ENCODE measurements around the gene SLC5A12. TPM values are rescaled to one million over a fixed set of nuclear protein-coding genes. Genes with fewer than 3 reads are reported as not detected.
A peak's percentile ranks its signal among the peaks of the same experiment; 100 is the strongest.

The SLC5A12 gene
- total RNA-seq, 1 experiment from 2014 or later, result not detected

- H3K9me2 ChIP-seq (replicated peaks; ENCODE audit: low read length), result no peaks in the 10 kb centered on the region
- no peak for DNase-seq
- H3K9ac ChIP-seq (ENCODE audit: low read length), result no peak overlapping the region
- H3K4me2 ChIP-seq (ENCODE audit: low read length), result no peak overlapping the region
- CTCF ChIA-PET, result no interaction called here
- no peak for ATAC-seq
- H4K20me1 ChIP-seq (ENCODE audit: low read length), result no peaks in the 10 kb centered on the region
- H3K4me1 ChIP-seq (ENCODE audit: insufficient read depth, low read length), result no peaks in the 10 kb centered on the region
- no peak overlapping the region for H2AFZ ChIP-seq (ENCODE audit: low read length)
- no peaks in the 10 kb centered on the region for H3K79me2 ChIP-seq (ENCODE audit: low read length)
- intact Hi-C loops (cut with micrococcal nuclease), result no loop called here
- TF ChIP-seq EZH2 (IDR thresholded peaks at IDR 0.05; ENCODE audit: low read length, unreplicated experiment), result no peak
- no peak for TF ChIP-seq EZH2phosphoT487 (IDR thresholded peaks at IDR 0.05; ENCODE audit: borderline replicate concordance, low read length)
- TF ChIP-seq CTCF (conservative IDR thresholded peaks at IDR 0.05; ENCODE audit: low read depth, low read length), result no peak
- no TSS peak for BruUV-seq (replicated peaks)
- POLR2A ChIA-PET (ENCODE audit: unreplicated experiment), result no interaction called here
- H3K27ac ChIP-seq (ENCODE audit: low read length), result no peak overlapping the region
- H3K4me3 ChIP-seq (ENCODE audit: low read length), result no peak overlapping the region
- no peaks in the 10 kb centered on the region for H3F3A ChIP-seq (ENCODE audit: low read length, unreplicated experiment)
- no peaks in the 10 kb centered on the region for H3K9me3 ChIP-seq (ENCODE audit: low read length)
- no peaks in the 10 kb centered on the region for H3K27me3 ChIP-seq (ENCODE audit: low read length)
- H3K36me3 ChIP-seq (ENCODE audit: low read depth, low read length), result no peaks in the 10 kb centered on the region
Measured at GRCh38 chr11:26622181-26622580, 99.7 kb downstream of the SLC5A12 start.

GRCh38 chr11:26621132-26621531 is 100.7 kb downstream of the SLC5A12 start:
- no peaks in the 10 kb centered on the region for H3K9me2 ChIP-seq (replicated peaks; ENCODE audit: low read length)
- BruUV-seq (replicated peaks), result no TSS peak
- no peaks in the 10 kb centered on the region for H3K36me3 ChIP-seq (ENCODE audit: low read depth, low read length)
- H3K4me1 ChIP-seq (ENCODE audit: insufficient read depth, low read length), result no peaks in the 10 kb centered on the region
- no peaks in the 10 kb centered on the region for H3K27me3 ChIP-seq (ENCODE audit: low read length)
- H3K4me3 ChIP-seq (ENCODE audit: low read length), result no peak overlapping the region
- CTCF ChIA-PET, result no interaction called here
- peak overlapping the region; percentile 42 for H3K27ac ChIP-seq (ENCODE audit: low read length)
- H2AFZ ChIP-seq (ENCODE audit: low read length), result no peak overlapping the region
- peak; percentile 37 for DNase-seq
- H4K20me1 ChIP-seq (ENCODE audit: low read length), result no peaks in the 10 kb centered on the region
- no peaks in the 10 kb centered on the region for H3K9me3 ChIP-seq (ENCODE audit: low read length)
- intact Hi-C loops (cut with micrococcal nuclease), result no loop called here
- H3K4me2 ChIP-seq (ENCODE audit: low read length), result no peak overlapping the region
- H3F3A ChIP-seq (ENCODE audit: low read length, unreplicated experiment), result no peaks in the 10 kb centered on the region
- no peak for ATAC-seq
- H3K79me2 ChIP-seq (ENCODE audit: low read length), result no peaks in the 10 kb centered on the region
- TF ChIP-seq EZH2 (IDR thresholded peaks at IDR 0.05; ENCODE audit: low read length, unreplicated experiment), result no peak
- no peak for TF ChIP-seq CTCF (conservative IDR thresholded peaks at IDR 0.05; ENCODE audit: low read depth, low read length)
- TF ChIP-seq EZH2phosphoT487 (IDR thresholded peaks at IDR 0.05; ENCODE audit: borderline replicate concordance, low read length), result no peak
- POLR2A ChIA-PET (ENCODE audit: unreplicated experiment), result no interaction called here
- H3K9ac ChIP-seq (ENCODE audit: low read length), result no peak overlapping the region

GRCh38 chr11:26620282-26621045 is 101.4 kb downstream of the SLC5A12 start:
- intact Hi-C loops (cut with micrococcal nuclease), result no loop called here
- TF ChIP-seq CTCF (conservative IDR thresholded peaks at IDR 0.05; ENCODE audit: low read depth, low read length) (no peak), EZH2 (IDR thresholded peaks at IDR 0.05; ENCODE audit: low read length, unreplicated experiment) (no peak), EZH2phosphoT487 (IDR thresholded peaks at IDR 0.05; ENCODE audit: borderline replicate concordance, low read length) (no peak)
- Histone ChIP-seq H3K4me3 (ENCODE audit: low read length) (no peak overlapping the region), H3K27me3 (ENCODE audit: low read length) (no peaks in the 10 kb centered on the region), H2AFZ (ENCODE audit: low read length) (no peak overlapping the region), H3K9me3 (ENCODE audit: low read length) (no peaks in the 10 kb centered on the region), H3F3A (ENCODE audit: low read length, unreplicated experiment) (no peaks in the 10 kb centered on the region), H3K36me3 (ENCODE audit: low read depth, low read length) (no peaks in the 10 kb centered on the region), H3K79me2 (ENCODE audit: low read length) (no peaks in the 10 kb centered on the region), H3K4me2 (ENCODE audit: low read length) (no peak overlapping the region), H3K9me2 (replicated peaks; ENCODE audit: low read length) (no peaks in the 10 kb centered on the region), H3K27ac (ENCODE audit: low read length) (peak overlapping the region; percentile 42), H3K9ac (ENCODE audit: low read length) (no peak overlapping the region), H3K4me1 (ENCODE audit: insufficient read depth, low read length) (no peaks in the 10 kb centered on the region), H4K20me1 (ENCODE audit: low read length) (no peaks in the 10 kb centered on the region)
- BruUV-seq (replicated peaks), result no TSS peak
- no peak for DNase-seq
- ATAC-seq, result no peak
- CTCF ChIA-PET, result no interaction called here
- POLR2A ChIA-PET (ENCODE audit: unreplicated experiment), result no interaction called here
